ENCODE measurements around the gene TMEM203. TPM values are rescaled to one million over a fixed set of nuclear protein-coding genes. Genes with fewer than 3 reads are reported as not detected.

The TMEM203 gene, protein sequence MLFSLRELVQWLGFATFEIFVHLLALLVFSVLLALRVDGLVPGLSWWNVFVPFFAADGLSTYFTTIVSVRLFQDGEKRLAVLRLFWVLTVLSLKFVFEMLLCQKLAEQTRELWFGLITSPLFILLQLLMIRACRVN
- total RNA-seq: 28.2 and 30.8 TPM in 2 replicates

DNA sequence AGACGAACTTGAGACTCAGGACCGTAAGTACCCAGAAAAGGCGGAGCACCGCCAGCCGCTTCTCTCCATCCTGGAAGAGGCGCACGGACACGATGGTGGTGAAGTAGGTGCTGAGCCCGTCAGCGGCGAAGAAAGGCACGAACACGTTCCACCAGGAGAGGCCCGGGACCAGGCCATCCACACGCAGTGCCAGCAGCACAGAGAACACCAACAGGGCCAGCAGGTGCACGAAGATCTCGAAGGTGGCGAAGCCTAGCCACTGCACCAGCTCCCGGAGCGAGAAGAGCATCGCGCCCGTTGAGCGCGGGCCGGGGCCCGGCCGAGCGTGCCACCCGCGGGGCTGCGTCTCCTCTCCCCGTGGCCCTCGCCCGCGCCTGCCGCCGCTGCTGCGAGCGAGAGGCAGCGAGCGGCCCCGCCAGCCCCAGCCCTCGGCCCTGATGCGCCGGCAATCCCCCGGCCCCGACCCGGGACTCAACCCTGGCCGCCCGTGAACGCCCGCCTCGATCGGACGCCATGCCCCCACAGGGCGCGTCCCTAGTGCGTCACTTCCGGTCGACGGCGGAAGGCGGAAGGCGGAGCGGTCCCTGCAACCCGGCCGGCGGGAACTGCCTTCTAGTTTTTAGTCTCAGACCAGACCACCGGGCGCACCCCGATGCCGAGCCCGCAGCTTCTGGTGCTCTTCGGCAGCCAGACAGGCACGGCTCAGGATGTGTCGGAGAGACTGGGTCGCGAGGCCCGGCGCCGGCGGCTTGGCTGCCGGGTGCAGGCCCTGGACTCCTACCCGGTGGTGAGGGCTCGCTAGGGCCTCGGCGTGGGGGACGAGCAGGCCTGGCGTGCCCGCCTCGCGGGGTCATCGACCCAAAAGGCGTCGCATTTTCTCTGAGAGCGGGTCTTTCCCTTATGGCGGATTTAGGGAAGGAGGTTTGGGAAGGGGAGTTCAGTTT is at the start of gene TMEM203, which contains the start of gene NDOR1:
TSS of gene TMEM203 (minus strand) at position 523 of the 944 bp plus-strand sequence. CDS start at position 289, 234 bp downstream.
TSS of gene NDOR1 (plus strand) at position 575 of the 944 bp plus-strand sequence. CDS start at position 653, 78 bp downstream.
- intact Hi-C loops (cut with micrococcal nuclease): loop anchor here (1.0 to 5.0 kb wide), 4 partner anchors 17 to 78 kb away; partner anchors contain the start of genes ANAPC2, SSNA1 and TUBB4B

DNA sequence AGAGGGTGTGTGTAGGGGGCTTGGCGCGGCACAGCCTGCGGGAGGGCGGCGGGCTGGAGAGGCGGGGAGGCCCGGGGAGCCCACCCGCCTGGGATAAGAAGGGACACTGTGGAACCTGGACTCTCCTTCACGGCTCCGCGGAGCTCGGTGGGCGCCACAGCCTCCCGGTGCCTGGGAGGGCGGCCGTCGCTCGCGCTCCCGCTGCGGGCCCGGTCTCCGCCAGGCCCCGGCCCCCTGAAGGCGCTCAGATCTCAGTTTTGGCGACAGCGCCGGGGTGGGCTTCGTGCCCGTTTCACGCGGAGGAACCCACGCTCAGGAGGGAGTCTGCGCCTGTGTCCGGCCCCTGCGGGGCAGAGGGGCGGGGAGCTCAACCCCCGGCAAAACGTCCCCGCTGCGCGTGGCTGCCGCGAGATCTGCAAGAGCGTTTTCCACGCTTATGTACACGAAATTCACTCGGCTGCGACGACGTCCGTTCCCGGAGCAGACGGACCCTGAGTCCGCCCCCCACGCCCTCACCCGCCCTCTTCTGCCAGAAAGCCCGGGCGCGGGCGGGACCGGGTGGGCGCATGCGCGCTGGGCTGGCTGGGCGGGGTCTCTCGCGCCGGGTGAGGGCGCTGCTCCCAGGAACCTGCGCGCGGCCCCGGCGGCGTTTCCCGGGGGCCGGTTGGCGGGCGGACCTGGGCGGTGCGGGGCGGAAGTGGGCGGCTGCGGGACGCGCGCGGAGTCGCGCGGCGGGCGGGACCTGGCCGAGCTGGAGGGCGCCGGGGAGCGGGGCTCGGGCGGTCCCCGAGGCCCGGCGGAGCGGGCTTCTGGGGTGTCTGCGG is 49.4 kb upstream of the TMEM203 start, which contains the start of gene NELFB:
TSS of gene NELFB (plus strand) at position 704 of the 824 bp plus-strand sequence.
- intact Hi-C loops (cut with micrococcal nuclease): loop anchor here (1.0 to 2.0 kb wide), 2 partner anchors 14 to 32 kb away; partner anchors contain the start of genes RNF208 and TUBB4B

DNA sequence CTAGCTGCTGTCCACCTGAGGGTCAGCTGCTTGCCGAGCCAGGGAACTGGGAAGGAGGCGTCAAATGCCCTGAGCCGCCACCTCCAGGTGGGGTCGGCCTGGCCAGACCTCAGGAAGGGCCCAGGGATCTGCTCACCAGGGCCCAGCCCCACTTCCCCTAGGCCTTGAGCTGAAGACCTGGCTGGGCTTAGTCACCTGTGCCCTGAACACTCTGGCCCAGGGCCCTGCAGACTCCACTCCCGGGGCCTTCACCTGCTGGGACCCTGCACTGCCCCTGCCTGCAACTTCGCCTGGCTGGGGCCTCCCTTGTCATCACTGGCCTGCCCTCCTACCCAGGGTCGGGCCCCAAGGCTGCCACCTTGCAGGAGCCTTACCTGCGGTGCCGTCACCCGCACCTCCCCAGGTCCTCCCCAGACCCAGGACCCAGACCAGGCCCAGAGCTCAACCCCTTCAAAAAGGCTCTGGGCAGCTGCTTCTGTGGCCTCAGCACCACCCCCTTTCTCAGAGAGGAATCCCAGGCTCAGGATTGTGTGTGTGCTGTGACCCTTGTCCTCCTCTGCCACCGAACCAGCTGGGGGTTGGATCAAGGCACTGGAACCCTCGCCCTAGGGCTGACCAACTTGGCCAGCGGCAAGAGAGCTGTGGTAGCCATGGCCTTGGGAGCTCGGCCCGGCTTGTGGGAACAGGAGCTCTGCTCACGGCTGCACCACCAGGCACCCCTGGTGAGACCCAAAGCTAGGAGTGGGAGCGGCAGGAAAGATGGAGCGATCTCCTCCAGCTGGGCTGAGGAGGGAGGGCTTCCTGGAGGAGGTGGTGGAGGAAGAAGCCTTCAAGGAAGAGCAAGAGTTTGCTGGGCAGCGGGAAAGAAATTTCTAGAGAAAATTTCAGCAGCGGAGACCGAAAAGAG is 48.5 kb upstream of the TMEM203 start:
- intact Hi-C loops (cut with micrococcal nuclease): loop anchor here (2.0 kb wide), 1 partner anchor 31 kb away; the partner anchor contains the start of gene RNF208

DNA sequence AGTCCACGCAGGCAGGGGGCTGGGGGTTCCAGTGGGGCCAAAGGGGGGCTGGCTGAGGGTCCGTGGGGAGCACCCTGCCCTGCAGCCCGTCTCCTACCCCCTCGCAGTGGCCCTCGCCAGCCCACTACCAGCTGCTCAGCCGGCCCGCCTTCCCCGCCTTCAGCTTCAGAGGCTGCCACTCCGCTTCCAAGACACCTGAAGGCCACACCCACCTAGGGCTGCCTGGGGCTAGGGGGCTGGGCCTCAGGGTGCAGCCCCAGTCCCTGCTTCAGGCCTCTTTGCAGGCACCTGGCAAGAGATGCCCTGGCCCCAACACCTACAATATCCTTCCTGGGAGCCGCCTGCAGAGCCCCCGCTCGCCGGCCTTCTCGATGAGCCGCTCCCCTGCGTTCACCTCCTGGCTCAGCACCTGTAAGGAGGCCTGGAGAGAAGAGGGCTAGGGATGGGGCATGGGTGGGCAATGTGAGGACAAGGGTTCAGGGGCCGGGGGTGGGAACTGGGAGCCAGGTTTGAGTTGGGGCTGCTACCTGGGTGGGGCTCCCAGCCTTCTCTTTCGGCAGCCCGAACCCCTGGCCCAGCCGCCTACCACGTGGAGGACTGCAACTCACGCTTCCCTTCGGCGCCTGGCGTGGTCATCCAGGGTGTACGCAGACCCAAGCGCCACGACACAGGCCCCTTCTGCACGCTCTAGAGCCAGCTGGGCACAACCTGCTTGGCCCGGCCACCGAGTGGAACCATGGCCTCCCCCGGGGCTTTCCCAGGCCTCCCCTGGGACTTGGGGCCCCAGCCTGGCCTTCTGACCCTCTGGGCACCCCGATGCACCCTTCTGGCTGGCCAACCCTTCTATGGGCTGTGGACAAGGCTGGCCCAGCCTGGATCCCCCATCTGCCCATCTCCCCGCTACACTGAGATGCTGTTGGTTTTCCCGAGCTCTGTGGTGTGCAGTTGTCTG is 47.4 kb upstream of the TMEM203 start:
- intact Hi-C loops (cut with micrococcal nuclease): no loop called here

DNA sequence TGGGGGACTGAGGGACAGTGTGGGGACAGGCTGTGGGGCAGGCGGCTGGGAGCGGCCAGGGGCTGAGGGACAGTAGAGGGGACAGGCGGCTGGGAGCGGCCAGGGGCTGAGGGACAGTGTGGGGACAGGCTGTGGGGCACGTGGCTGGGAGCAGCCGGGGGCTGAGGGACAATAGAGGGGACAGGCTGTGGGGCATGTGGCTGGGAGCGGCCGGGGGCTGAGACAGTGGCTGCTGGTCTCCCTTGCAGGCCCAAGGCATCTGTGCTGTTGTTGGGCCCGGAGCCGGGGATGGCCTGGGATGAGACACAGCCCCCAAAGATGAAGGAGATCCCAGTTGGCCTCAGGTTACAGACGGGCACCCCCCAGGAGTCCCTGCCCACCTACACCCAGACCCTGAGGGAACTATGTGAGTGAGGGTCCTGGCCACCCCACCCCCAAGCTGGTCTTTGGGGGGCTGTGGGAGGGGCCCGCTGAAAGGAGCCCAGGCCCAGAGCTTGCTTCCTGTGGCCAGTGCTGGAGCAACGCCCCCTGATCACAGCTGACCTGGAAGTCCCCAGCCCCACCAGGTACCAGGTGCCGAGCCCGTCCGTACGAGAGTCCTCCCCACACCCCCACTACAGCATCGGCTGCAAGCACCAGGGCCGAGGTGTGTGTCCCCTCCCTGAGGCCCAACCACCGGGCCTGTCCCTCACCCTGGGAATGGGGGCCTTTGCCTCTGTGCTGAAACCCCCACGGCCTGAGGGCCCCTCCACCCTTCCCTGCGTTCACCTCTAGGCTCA is 46.2 kb upstream of the TMEM203 start:
- intact Hi-C loops (cut with micrococcal nuclease): no loop called here

DNA sequence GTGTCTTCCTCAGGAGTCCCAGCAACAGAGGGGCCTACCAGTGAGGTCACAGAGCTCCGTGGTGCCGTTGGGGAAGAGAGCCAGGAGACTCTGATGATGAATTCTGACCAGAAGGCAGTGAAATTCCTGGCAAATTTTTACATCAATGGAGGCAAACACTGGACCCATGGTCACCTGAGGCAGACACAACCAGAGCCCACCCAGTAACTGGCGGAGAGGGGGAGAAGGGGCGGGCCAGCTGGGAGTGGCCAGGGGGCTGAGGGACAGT is 45.7 kb upstream of the TMEM203 start, which contains the start of gene STPG3:
TSS of gene STPG3 (plus strand) at position 93 of the 268 bp plus-strand sequence. CDS start at position 94, 1 bp downstream.
- intact Hi-C loops (cut with micrococcal nuclease): no loop called here

DNA sequence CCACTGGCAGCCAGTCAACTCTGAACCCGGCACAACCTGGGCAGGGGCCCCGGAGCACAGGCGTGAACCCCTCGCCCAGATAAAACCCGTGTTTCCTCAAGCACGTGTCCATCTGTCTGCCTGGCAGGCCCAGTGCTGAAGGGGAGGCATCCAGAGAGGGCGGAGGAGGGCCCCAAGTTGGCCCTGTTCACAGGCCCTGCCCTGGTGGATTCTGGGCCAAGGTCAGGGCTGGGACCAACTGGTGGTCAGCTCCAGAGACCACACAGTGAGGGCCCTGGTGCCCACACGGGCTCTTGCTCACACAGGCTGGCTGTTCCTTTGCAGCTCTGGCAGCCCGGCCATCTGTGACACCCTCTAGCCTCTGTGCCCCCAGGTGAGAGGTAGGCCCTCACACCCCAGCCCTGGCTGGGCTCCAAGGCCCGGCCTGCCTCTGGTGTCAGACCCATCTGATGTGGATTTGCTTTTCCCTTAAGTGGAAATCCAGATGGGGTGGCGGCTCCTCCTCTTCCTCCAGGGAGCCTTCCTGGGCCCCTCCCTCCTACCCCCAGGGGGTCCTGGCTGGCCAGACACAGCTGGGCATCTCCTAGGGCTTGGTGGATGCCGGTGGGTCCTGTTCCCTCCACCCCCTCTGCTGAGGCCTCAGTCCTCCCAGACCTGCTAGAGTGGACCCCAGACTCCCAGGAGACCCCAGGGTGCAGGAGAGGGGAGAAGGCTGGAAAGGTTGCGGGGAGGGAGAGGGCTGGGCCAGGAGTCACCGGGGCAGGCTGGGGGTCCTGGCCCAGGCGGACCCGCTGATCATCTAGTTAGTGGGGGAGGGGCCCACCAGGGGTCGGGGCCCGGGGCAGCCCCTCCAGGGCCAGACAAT is 45.1 kb upstream of the TMEM203 start:
- intact Hi-C loops (cut with micrococcal nuclease): no loop called here

DNA sequence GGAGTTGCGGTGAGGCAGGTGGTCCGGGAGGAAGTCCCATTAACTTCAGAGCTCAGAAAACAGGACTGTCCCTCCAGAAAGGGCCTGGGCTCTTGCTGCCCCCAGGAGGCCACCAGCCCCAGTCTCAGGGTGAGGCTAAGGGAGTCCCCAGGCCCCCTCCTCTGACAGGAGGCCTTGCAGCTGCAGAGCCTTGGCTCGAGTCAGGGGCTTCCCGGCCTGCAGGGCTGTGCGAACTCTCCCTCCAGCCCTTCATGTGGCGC is 42.4 kb upstream of the TMEM203 start:
- intact Hi-C loops (cut with micrococcal nuclease): no loop called here

DNA sequence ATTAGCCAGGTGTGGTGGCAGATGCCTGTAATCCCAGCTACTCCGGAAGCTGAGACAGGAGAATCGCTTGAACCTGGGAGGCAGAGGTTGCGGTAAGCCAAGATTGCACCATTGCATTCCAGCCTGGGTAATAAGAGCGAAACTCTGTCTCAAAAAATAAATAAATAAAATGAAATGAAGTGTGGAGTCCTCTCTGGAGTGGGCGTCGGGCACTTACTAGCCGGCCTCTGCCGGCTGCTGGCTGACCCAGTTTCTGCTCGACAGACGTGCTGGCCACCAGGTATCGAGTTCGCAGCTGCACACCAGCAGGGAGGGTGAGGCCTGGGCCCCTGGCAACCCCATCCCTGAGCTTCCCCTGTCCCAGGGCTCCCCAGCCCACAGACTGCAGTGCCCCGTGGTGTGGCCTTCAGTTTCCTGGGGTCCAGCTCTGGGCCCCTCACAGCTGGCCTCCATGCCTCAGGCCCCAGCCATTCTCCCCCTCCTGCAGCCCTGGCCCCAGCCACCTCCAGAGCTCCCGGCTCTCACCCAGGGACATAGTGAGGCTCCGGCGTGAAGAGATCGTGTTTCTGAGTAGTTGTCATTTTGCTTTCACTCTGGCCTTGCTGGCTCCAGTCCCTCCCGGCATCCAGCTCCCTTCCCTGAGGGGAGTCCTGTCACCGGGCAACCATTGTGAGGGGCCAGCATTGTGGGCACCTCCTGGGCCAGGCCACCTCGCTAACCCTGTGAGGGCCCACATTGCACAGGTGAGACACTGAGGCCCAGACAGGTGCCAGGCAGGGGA is 41.9 kb upstream of the TMEM203 start:
- intact Hi-C loops (cut with micrococcal nuclease): no loop called here

DNA sequence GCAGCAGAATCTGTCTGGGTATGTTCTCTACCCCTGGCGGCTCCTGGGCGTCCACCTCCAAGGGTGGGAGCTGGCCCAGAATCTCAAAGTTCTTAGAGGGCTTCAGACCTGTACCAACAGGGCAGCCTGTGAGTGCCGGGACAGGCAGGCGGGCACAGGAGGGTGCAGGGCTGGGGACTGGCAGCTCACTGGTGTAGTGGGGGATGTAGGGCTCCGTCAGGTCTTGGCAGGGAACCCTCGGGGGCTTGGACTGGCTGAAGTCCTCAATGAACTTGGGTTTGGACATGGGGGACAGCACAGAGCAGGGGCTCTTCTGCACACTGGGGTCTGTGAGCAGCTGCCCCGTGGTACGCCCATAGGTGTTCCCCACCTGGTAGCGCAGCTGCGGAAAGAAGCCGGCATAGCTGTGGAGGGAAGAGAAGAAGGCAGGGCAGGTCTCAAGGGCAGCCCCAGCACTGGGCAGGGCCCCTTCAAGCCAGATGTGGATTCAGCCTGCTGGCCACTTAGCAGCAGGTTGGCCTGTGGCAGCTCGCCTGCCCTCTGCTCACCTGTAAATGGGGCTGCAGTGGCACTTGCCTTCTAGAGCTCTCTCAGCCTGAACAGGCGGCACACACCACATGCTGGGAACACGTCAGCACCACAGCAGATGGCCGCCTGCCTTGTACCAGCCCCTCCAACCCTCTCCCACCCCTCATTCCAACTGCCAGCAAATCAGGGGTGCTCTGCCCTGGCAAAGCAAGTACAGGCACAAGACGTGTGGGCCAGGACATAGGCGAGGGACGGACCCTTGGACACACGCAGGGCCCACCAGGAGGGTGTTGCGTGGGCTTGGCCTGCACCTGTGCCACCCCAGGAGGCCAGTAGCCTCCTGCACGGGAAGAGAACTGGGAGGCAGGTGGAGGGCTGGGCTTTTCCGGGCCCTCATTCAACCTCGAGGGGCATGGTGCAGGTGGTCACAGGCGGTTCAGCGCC is 40.3 kb upstream of the TMEM203 start:
- intact Hi-C loops (cut with micrococcal nuclease): no loop called here

DNA sequence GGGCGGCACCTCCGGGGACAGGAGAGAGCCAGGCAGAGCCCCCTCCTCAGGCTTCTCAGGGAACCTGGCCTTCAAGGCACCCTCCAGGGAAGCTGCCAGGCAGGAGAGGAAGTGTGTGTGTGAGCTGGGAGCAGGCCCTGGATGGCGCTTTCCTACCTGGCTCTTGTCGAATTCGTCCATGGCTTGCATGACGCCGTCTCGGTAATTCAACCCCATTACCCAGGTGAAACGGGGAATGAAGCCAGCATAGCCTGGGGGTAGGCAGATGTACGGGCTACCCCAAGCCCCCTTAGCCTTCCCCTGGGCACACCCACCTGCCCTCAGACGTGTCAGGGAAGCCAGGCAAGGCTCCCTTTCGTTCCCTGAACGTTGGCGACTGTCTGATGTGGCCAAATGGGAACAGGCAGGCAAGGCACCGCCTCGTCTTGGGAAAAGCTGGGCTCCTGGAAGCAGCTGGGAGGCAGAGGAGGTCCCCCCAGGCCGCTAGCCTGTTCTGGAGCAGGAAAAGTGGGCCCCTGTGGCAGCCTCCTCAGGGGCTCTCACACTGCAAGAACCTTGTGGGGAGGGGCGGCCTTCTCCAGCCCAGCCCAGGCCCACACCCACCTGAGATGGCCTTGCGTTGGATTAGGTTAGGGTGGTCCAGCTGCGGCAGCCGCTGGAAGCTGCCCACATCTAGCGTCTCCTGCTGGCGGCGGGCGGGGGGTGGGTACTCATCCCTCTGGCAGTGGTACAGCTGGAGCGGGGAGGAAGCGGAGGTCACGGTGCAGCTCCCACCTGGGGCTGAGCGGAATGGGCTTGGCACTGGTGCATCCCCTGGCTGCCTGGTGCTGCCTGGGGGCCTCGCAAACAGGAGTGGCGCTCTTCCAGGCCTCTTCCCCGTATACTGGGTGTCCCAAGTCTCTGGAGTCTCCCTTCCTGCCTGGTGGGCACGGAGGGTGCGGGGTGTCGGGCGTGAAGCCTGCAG is 39.3 kb upstream of the TMEM203 start:
- intact Hi-C loops (cut with micrococcal nuclease): loop anchor here (5.0 kb wide), 2 partner anchors 37 to 452 kb away; partner anchors contain the start of genes NDOR1, TMEM141 and TMEM203

DNA sequence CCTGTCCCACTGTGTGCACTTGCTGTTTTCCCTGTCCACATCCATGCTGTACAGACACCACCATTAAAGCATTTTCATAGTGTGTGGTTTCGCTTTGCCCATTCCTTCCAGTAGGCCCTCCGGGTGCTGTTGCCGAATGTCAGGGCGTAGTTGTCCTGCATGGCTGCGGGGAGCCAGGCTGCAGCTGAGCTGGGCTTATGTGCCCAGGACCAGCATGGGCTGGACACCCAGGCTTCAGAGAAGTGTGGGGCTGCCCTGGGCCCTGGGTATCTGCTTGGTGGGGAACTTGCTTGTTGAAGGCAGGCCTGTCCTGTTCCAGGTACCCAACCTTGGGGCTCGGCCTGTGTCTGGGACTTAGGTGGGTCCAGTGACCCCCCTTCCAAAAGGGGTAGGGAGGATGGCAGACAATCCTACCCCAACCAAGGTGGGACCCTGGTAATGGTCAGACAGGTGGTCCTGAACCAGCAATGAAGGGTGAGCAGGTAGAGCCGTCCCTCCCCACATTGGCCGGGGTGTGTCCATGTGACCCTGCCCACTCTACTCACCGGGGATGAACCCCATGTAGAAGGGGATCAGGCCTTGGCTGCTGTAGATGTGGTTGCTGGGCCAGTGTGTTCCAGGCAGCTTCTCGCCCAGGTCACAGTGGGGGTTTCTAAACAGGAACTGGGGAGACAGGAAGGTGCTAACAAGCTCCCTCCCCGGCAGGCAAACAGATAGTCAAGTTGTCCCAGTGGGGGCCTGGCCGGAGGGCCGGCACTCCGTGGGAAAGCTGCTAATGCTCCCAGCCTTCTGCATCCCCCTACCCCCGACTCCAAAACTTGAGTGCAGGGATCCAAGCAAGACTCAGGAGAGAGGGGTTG is 38.4 kb upstream of the TMEM203 start:
- intact Hi-C loops (cut with micrococcal nuclease): loop anchor here (5.0 kb wide), 2 partner anchors 37 to 452 kb away; partner anchors contain the start of genes NDOR1, TMEM141 and TMEM203

DNA sequence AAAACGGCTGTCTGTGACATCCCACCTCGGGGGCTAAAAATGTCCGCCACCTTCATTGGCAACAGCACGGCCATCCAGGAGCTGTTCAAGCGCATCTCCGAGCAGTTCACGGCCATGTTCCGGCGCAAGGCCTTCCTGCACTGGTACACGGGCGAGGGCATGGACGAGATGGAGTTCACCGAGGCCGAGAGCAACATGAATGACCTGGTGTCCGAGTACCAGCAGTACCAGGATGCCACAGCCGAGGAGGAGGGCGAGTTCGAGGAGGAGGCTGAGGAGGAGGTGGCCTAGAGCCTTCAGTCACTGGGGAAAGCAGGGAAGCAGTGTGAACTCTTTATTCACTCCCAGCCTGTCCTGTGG is 37.8 kb upstream of the TMEM203 start:
- intact Hi-C loops (cut with micrococcal nuclease): loop anchor here (5.0 kb wide), 2 partner anchors 36 to 451 kb away; partner anchors contain the start of genes NDOR1, TMEM141 and TMEM203

All from T-helper 2 cell treated with Interferon-gamma antibody and Interleukin-4, amounts not matched to agents 100 ng/mL and 5 ng/mL, for 36 hours (primary cell).